Neuronal stem cell (in vitro differentiated cells): ENCODE measurements around the gene SERINC3.

Experiments
- DNase-seq: peaks from one replicate; pipeline ENCODE4 v3.0.0-alpha.2; 2013; ENCODE audit warnings: low spot score
- H2AFZ ChIP-seq: one replicate; pipeline ENCODE4 v1.6.1; 2013; ENCODE audit warnings: mild to moderate bottlenecking, low read length, inconsistent platforms
- H2AK5ac ChIP-seq: 2 replicates; pipeline ENCODE4 v1.6.1; 2013; ENCODE audit warnings: low read depth, mild to moderate bottlenecking, inconsistent platforms, low read length, moderate library complexity, mixed read lengths
- H2BK120ac ChIP-seq: 2 replicates; pipeline ENCODE4 v1.6.1; 2013; ENCODE audit warnings: low read depth, mild to moderate bottlenecking, inconsistent platforms, low read length, moderate library complexity, mixed read lengths
- H2BK12ac ChIP-seq: one replicate; pipeline ENCODE4 v1.6.1; 2013; ENCODE audit warnings: low read length, inconsistent platforms
- H2BK15ac ChIP-seq: 2 replicates; pipeline ENCODE4 v1.6.1; 2013; ENCODE audit warnings: mild to moderate bottlenecking, low read length, inconsistent platforms, mixed read lengths
- H2BK5ac ChIP-seq: one replicate; pipeline ENCODE4 v1.6.1; 2013; ENCODE audit warnings: inconsistent platforms, mild to moderate bottlenecking, low read length, moderate library complexity
- H3K14ac ChIP-seq: one replicate; pipeline ENCODE4 v1.6.1; 2013; ENCODE audit warnings: low read length, inconsistent platforms
- H3K18ac ChIP-seq: 2 replicates; pipeline ENCODE4 v1.6.1; 2013; ENCODE audit warnings: low read length, inconsistent platforms
- H3K23ac ChIP-seq: 2 replicates; pipeline ENCODE4 v1.6.1; 2013; ENCODE audit warnings: low read depth, mild to moderate bottlenecking, mixed read lengths, low read length, inconsistent platforms; ENCODE audit not compliant: poor library complexity
- H3K27ac ChIP-seq: replicated peaks from 3 replicates; pipeline ENCODE4 v1.5.1; 2013; ENCODE audit warnings: low read length, inconsistent platforms
- H3K27me3 ChIP-seq, 3 experiments: 2 replicates each; pipeline ENCODE4 v1.6.1; 2013; ENCODE audit warnings: low read length in 3 of 3, mild to moderate bottlenecking in 2 of 3, inconsistent platforms in 1 of 3, low read depth in 1 of 3, mixed read lengths in 1 of 3, moderate library complexity in 1 of 3; ENCODE audit not compliant: control insufficient read depth in 3 of 3, insufficient read depth in 3 of 3
- H3K36me3 ChIP-seq, 2 donors: replicated peaks in 1 of 2; 2 replicates each; pipeline ENCODE4 v1.6.1; 2013; ENCODE audit warnings: low read length in 2 of 2; ENCODE audit not compliant: control insufficient read depth in 2 of 2, insufficient read depth in 2 of 2
- H3K4ac ChIP-seq: 2 replicates; pipeline ENCODE4 v1.6.1; 2013; ENCODE audit warnings: inconsistent platforms, mild to moderate bottlenecking, low read length, moderate library complexity
- H3K4me1 ChIP-seq, 2 donors: 1 replicate in 1 of 2; 2 replicates in 1 of 2; pipeline ENCODE4 v1.6.1; 2013; ENCODE audit warnings: low read length in 2 of 2, low read depth in 1 of 2; ENCODE audit not compliant: control insufficient read depth in 2 of 2, insufficient read depth in 1 of 2
- H3K4me2 ChIP-seq: one replicate; pipeline ENCODE4 v1.6.1; 2013; ENCODE audit warnings: mild to moderate bottlenecking, low read length, inconsistent platforms; ENCODE audit not compliant: insufficient read depth, poor library complexity, severe bottlenecking
- H3K4me3 ChIP-seq, 2 donors: 2 replicates each; pipeline ENCODE4 v1.5.1; 2013; ENCODE audit warnings: low read length in 2 of 2, mild to moderate bottlenecking in 2 of 2, inconsistent platforms in 1 of 2, moderate library complexity in 1 of 2
- H3K79me1 ChIP-seq: one replicate; pipeline ENCODE4 v1.6.1; 2013; ENCODE audit warnings: low read depth, mild to moderate bottlenecking, inconsistent platforms, low read length, moderate library complexity
- H3K9ac ChIP-seq: one replicate; pipeline ENCODE4 v1.6.1; 2013; ENCODE audit warnings: mild to moderate bottlenecking, low read depth, low read length, inconsistent platforms; ENCODE audit not compliant: poor library complexity
- H3K9me3 ChIP-seq, 2 donors: replicated peaks in 1 of 2; 2 replicates each; pipeline versions ENCODE3 to v1.6.1; 2013; ENCODE audit warnings: low read length in 2 of 2, mild to moderate bottlenecking in 2 of 2, inconsistent platforms in 1 of 2, low read depth in 1 of 2, mixed read lengths in 1 of 2, moderate library complexity in 1 of 2; ENCODE audit not compliant: control insufficient read depth in 2 of 2, insufficient read depth in 1 of 2
- H4K8ac ChIP-seq: one replicate; pipeline ENCODE4 v1.6.1; 2013; ENCODE audit warnings: low read depth, mild to moderate bottlenecking, inconsistent platforms, low read length, moderate library complexity
- H4K91ac ChIP-seq: one replicate; pipeline ENCODE4 v1.6.1; 2013; ENCODE audit warnings: low read length, low read depth, mild to moderate bottlenecking, inconsistent platforms; ENCODE audit not compliant: poor library complexity
- WGBS, 2 donors: extraction: QIAGEN DNeasy Blood & Tissue Kit; methylation state at CpG; one replicate each; pipeline ENCODE4 v1.1.7; 2013; ENCODE audit warnings: missing lambda C conversion rate in 2 of 2, mixed read lengths in 1 of 2; ENCODE audit not compliant: insufficient read length in 2 of 2, insufficient replicate concordance in 1 of 2; ENCODE audit errors: extremely low coverage in 2 of 2; 5-methylcytosine and 5-hydroxymethylcytosine counted together

SERINC3 gene

DNA sequence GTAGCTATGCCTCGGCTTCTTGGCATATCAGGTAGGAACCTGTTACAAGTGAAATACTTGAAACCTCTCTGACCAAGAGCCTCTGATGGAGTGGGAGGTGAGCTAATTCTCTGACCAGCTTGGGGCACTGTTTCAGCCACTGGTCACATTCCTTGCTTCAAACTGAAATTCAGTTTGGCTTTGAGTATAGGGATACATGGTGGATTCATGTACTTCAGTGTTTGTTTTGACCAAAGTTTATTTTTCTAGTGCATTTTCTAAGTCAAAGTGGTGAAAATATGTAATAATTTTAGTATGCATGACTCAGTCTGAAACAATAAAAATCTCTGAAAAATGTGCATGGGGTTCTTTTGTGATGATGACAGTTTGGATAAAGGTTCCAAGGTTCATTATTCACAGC lies 27.6 kb downstream of the SERINC3 start:
- H3K36me3 ChIP-seq, result peaks cover 18 to 85% of the 10 kb centered on the region in 2 donors
- H2BK5ac ChIP-seq, result no peak overlapping the region
- no peak overlapping the region for H3K23ac ChIP-seq
- H4K91ac ChIP-seq, result no peak overlapping the region
- no peak overlapping the region for H2BK120ac ChIP-seq
- H3K18ac ChIP-seq, result no peak overlapping the region
- no peaks in the 10 kb centered on the region for H3K79me1 ChIP-seq
- H3K27me3 ChIP-seq, result no peaks in the 10 kb centered on the region
- H3K14ac ChIP-seq, result no peak overlapping the region
- no peaks in the 10 kb centered on the region for H3K4me1 ChIP-seq
- DNase-seq, result no peak
- no peak overlapping the region for H4K8ac ChIP-seq
- H3K4me2 ChIP-seq, result no peak overlapping the region
- H3K4ac ChIP-seq, result no peak overlapping the region
- no peak overlapping the region for H2AFZ ChIP-seq
- no peaks in the 10 kb centered on the region for H3K9me3 ChIP-seq
- whole genome bisulfite sequencing, 2 donors, result no CpG with 5 or more reads among the region's 1 CpG
- no peak overlapping the region for H3K9ac ChIP-seq
- no peak overlapping the region for H2AK5ac ChIP-seq
- no peak overlapping the region for H2BK12ac ChIP-seq
- no peak overlapping the region for H3K4me3 ChIP-seq
- no peak overlapping the region for H2BK15ac ChIP-seq
- H3K27ac ChIP-seq, result no peak overlapping the region

DNA sequence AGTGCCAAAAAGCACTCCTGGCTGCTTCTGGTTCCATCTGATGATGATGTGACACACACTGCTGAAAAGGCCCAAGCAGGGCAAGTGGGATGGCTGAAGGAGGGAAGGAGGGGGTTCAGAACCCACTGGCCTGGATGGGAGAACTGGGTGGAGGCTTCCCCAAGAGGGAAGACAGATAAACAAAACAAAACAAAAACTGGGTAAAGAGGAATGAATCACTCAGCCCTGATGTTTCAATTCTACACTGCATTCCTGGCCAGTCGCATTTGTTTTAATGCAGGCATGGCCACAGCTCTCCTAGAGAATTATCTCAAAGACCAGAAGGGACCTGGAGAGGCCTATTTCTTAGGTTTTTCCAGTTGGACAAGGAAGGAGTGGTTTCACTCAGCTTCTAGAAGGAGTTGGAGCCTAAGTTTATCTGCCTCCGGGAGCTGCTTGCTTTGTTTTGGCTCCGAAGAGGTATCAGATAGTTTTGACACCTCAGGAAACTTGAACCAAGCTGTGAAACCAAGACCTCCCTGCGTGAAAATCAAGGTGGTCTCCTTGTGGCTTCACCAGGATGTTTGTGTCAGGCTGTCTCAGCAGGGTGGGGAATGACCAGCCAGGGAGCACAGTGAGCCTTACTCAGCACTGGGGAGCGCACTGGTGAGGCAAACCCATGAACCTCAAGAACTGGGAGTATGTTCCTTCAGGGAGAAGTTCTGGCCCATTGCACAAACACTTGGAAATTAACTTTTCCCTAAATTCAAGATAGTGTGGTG lies 30.1 kb downstream of the SERINC3 start:
- Histone ChIP-seq H3K23ac (no peak overlapping the region), H3K9me3 (no peaks in the 10 kb centered on the region), H4K8ac (no peak overlapping the region), H3K4ac (no peak overlapping the region), H2BK15ac (no peak overlapping the region), H2BK5ac (no peak overlapping the region), H3K4me2 (no peak overlapping the region), H3K14ac (no peak overlapping the region), H3K27me3 (no peaks in the 10 kb centered on the region), H3K79me1 (no peaks in the 10 kb centered on the region), H2AK5ac (no peak overlapping the region), H4K91ac (no peak overlapping the region), H3K4me3 (no peak overlapping the region), H2BK12ac (no peak overlapping the region), H3K27ac (no peak overlapping the region), H2AFZ (no peak overlapping the region), H3K36me3 (peaks cover 28 to 84% of the 10 kb centered on the region in 2 donors), H3K18ac (no peak overlapping the region), H3K4me1 (no peaks in the 10 kb centered on the region), H2BK120ac (no peak overlapping the region), H3K9ac (no peak overlapping the region)
- no peak for DNase-seq
- whole genome bisulfite sequencing, 2 donors, result no CpG with 5 or more reads among the region's 5 CpGs

DNA sequence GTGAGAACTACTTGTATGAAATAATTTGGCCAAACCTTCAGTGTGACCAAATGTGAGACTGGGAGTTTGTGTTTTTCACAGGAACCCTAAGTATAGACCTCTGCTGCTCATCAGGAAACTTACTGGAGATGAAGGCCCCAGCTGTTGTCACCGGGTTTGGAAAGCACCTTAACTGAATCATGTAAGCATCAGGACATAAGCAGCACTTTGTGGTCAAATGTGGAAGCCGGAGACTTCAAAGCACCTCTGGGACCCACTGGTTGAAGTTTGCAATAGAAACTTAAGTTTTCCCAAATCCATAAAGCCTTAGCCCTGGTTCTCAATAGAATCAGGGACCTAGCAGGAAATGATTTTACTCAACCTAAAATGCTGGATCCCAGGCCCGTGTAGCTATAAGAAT lies 31.9 kb downstream of the SERINC3 start:
- no CpG with 5 or more reads among the region's 3 CpGs for WGBS, 2 donors
- Histone ChIP-seq H3K18ac (no peak overlapping the region), H3K4me1 (no peaks in the 10 kb centered on the region), H3K4me3 (no peak overlapping the region), H2AFZ (no peak overlapping the region), H3K27me3 (no peaks in the 10 kb centered on the region), H3K36me3 (peaks cover 34 to 88% of the 10 kb centered on the region in 2 donors), H3K23ac (no peak overlapping the region), H2BK120ac (no peak overlapping the region), H2AK5ac (no peak overlapping the region), H2BK5ac (no peak overlapping the region), H4K8ac (no peak overlapping the region), H2BK15ac (no peak overlapping the region), H2BK12ac (no peak overlapping the region), H3K4ac (no peak overlapping the region), H3K27ac (no peak overlapping the region), H4K91ac (no peak overlapping the region), H3K14ac (no peak overlapping the region), H3K4me2 (no peak overlapping the region), H3K79me1 (no peaks in the 10 kb centered on the region), H3K9me3 (no peaks in the 10 kb centered on the region), H3K9ac (no peak overlapping the region)
- DNase-seq, result no peak

DNA sequence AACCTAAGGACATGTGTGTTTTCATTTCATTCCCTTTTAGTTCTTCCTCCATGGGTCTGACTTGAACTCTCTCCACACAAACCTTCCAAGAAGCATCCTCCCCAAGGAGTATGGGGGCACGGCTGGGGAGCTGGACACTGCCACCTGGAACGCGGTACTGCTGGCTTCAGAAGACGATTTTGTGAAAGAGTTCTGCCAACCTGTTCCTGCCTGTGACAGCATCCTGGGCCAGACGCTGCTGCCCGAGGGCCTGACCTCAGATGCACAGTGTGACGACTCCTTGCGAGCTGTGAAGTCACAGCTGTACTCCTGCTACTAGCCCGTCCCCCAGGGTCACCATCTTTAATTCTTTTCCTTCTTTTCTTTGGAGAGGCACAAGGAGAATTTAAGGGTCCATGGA lies 32.6 kb downstream of the SERINC3 start:
- no peak overlapping the region for H3K4me3 ChIP-seq
- H3K9ac ChIP-seq, result no peak overlapping the region
- H3K27ac ChIP-seq, result no peak overlapping the region
- no peak overlapping the region for H2BK120ac ChIP-seq
- no peak overlapping the region for H3K4me2 ChIP-seq
- H2BK5ac ChIP-seq, result no peak overlapping the region
- no peaks in the 10 kb centered on the region for H3K27me3 ChIP-seq
- peaks cover 33 to 84% of the 10 kb centered on the region in 2 donors for H3K36me3 ChIP-seq
- no peaks in the 10 kb centered on the region for H3K79me1 ChIP-seq
- no peak overlapping the region for H3K23ac ChIP-seq
- H3K14ac ChIP-seq, result no peak overlapping the region
- no peak overlapping the region for H2BK12ac ChIP-seq
- H4K91ac ChIP-seq, result no peak overlapping the region
- H3K4ac ChIP-seq, result no peak overlapping the region
- WGBS, 2 donors, result no CpG with 5 or more reads among the region's 9 CpGs
- H3K18ac ChIP-seq, result no peak overlapping the region
- H2AK5ac ChIP-seq, result no peak overlapping the region
- no peak for DNase-seq
- H3K9me3 ChIP-seq, result no peaks in the 10 kb centered on the region
- no peak overlapping the region for H4K8ac ChIP-seq
- no peak overlapping the region for H2AFZ ChIP-seq
- H3K4me1 ChIP-seq, result no peaks in the 10 kb centered on the region
- no peak overlapping the region for H2BK15ac ChIP-seq
